Islet of Langerhans (tissue), 1 donor: ENCODE results near the gene CDH9.

Experiments
- FAIRE-seq: peaks from one replicate; lab custom pipeline; 2011; peaks lifted over from hg19 to GRCh38; lab: Jason Lieb, UNC

Gene CDH9, protein sequence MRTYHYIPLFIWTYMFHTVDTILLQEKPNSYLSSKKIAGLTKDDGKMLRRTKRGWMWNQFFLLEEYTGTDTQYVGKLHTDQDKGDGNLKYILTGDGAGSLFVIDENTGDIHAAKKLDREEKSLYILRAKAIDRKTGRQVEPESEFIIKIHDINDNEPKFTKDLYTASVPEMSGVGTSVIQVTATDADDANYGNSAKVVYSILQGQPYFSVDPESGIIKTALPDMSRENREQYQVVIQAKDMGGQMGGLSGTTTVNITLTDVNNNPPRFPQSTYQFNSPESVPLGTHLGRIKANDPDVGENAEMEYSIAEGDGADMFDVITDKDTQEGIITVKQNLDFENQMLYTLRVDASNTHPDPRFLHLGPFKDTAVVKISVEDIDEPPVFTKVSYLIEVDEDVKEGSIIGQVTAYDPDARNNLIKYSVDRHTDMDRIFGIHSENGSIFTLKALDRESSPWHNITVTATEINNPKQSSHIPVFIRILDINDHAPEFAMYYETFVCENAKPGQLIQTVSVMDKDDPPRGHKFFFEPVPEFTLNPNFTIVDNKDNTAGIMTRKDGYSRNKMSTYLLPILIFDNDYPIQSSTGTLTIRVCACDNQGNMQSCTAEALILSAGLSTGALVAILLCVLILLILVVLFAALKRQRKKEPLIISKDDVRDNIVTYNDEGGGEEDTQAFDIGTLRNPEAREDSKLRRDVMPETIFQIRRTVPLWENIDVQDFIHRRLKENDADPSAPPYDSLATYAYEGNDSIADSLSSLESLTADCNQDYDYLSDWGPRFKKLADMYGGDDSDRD

DNA sequence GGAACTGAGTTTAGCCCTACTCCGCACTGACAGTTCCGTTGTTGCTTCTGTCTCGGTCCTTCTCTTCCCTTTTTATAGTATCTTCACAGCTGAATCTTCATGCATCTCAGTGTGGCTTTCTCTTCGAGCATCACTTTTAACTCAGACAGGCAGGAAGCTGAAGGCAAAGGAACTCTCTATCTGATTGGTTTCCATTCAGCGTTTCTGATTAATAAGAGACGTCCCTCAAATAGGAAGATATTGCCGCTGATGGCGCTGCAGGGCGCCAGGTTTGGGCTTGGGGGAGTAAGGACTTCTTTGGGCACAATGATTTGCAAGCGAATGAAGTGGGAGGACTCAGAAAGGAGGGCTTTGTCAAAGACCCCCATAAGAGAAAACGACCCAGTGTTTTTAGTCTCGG is at the start of gene CDH9:
Gene CDH9, minus strand, starts transcription at position 111 of the 400 bp plus-strand sequence. CDS start 50,253 bp downstream, outside the sequence.
- FAIRE-seq, result no peak

GRCh38 chr5:27087747-27088146 is 49.4 kb upstream of the CDH9 start:
- no peak for FAIRE-seq

DNA sequence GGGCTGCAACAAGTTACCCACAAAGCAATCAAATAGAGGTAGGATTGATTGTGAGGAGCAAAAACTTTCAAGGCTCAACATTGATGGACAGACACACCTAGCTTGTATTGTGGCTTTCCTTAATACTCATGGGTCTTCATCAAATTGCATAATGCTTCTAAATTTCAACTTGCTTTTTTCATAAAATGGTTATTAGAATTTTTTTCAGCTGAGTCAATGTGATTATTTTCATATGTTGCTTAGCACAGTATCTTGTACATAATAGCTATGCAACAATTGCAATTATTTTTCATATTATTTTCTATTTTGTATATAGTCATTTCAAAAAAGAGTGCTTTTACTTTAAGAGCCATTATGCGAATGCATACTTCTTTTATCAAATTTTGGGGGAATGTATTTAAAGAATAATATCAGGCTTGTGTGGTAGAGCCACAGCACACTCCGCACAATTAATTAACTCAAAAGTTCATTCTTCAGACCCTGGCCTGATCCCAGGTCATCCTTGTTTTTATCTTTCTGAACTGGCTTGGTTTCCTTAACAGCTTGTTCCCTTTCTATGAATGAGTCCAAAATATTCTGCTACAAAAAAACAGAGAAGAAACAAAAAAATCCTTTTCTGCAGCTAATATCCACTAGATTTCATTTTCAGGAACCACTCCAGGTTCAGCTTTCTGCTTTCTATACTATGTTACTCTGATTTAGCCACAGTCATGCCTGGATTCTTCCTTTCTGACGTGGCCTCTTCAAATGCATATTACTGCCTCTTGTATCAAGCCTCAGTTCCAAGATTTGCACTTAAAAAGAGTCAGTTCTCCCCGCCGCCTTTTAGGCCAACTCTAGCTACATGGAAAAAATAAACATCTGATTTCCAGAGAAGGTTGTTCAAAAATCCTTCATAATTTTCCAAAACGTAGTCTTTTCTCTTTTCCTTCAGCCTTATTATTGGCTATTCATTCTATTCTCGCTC is 45.3 kb upstream of the CDH9 start:
- FAIRE-seq, result no peak

- FAIRE-seq, result no peak
Observed at GRCh38 chr5:27080147-27080546, 41.8 kb upstream of the CDH9 start.

DNA sequence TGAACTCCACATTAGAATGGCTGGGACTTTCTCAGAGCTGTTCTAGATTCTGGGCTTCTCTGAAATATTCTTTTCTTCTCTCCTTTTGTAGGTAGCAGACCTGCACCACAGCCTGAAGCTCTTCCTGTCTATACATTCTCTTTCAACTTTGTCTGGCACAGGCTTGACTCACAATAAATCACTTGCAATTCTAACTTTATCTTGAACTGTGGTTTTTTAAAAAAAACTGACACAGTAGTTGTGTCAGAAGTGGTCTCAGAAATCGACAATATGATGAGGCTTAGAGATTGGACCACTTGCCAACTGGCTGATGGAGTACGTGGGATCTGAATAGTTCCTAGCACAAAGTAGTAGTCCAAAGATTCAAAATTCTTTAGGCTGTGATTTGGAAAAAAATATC is 24.1 kb upstream of the CDH9 start:
- FAIRE-seq, result no peak

- FAIRE-seq, result no peak
Observed at GRCh38 chr5:27048510-27048909, 10.1 kb upstream of the CDH9 start.

- FAIRE-seq, result no peak
Observed at GRCh38 chr5:27041372-27041771, 3.0 kb upstream of the CDH9 start.

- FAIRE-seq, result no peak
Observed at GRCh38 chr5:27034565-27034964, 3.8 kb downstream of the CDH9 start.

- FAIRE-seq, result no peak
Observed at GRCh38 chr5:27026801-27027200, 11.6 kb downstream of the CDH9 start.

- FAIRE-seq, result no peak
Observed at GRCh38 chr5:27026063-27026462, 12.3 kb downstream of the CDH9 start.

DNA sequence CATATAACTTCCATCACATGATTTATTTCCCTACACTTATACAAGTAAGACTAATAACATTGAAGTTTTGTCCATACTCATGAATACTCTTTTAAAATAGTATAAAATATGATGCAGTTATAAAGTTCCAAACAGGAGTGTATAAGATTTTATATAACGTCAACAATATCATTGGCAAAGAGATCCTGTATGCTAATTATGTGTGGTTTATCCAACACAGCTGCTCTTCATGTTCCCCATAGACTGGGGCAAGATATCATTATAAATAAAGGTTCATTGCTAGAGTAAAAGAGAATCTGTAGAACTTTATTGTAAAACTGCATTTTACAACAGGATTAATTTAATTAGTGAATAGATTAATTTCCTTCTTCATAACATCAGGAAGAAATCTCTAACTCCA is 16.9 kb downstream of the CDH9 start:
- no peak for FAIRE-seq

GRCh38 chr5:27020973-27021372 is 17.4 kb downstream of the CDH9 start:
- peak; percentile 77 for FAIRE-seq

- FAIRE-seq, result no peak
Observed at GRCh38 chr5:27015758-27016157, 22.6 kb downstream of the CDH9 start.

- FAIRE-seq, result no peak
Observed at GRCh38 chr5:27011274-27011673, 27.1 kb downstream of the CDH9 start.

DNA sequence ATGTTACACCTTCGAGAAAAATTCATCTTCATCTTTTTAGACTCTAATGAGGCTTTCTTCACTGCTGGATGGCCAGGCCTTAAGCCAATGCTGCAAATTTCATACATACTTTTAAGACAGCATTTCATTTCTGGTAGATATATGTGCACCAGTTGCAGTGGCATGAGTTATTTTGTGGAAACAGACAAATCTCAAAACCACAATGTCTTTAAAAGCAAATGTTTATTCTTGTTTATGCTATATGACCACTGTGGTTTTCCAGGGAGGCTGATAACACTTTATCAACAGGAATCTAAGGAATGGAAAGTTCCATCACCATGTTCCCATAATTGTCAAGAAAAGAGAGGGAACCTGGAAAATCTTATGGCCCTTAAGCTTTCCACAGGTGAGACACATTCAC is 27.7 kb downstream of the CDH9 start:
- FAIRE-seq, result no peak

DNA sequence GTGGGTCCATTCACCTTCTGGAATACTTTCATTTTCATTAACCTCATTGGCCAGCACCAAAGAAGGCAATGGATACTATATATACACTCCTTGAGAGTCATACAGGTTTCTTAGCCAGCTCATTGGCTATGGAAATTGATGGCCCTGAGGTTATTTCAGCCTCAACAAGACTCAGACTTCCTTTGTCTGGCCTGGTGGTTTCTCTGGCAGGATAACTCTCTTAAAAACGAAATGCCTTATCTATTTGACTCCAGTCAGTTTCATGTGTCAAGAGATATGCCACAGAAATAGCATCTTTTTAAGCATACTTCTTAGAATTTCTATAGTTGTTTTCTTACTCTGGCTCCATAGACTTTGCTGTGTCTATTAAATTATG is 28.9 kb downstream of the CDH9 start:
- no peak for FAIRE-seq

GRCh38 chr5:27008604-27009539 is 29.5 kb downstream of the CDH9 start:
- FAIRE-seq, result no peak

DNA sequence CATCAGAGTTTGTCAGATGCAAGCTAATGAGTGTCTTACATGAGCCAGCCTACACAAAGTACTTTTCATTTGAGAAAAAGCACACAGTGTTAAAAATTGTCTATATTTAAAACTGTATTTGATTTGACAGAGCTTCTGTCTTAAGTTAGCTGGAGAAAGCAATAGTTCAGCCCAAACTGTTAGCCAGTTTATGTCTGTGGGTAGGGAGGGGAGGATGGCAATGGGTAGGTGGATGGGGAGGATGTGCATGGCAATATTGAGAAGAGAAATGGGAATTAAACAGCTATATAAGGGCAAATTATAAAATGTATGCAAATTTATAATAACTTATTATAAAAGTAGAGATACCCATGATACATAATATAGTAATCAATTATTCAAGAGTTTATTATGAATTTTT is 31.3 kb downstream of the CDH9 start:
- no peak for FAIRE-seq

GRCh38 chr5:26986985-26987384 is 51.4 kb downstream of the CDH9 start:
- FAIRE-seq, result no peak

- no peak for FAIRE-seq
Observed at GRCh38 chr5:26981750-26982149, 56.6 kb downstream of the CDH9 start.

DNA sequence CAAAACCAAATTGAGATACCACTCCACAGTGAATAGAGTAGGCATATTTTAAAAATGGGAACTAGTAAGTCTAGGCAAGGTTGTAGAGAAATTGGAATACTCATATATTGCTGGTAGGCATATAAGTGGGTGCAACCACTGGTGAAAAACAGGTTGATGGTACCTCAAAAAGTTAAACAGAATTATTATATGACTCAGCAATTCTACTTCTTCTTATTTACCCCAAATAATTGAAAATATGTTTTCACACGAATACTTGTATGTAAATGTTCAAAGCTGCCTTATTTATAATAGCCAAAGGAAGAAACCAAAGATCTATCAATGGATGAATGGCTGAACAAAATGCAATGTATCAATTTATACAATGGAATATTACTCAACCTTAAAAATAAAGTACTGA is 79.1 kb downstream of the CDH9 start:
- FAIRE-seq, result no peak
